Gastroesophageal sphincter (tissue), 4 donors: ENCODE data around the gene BCL2L1. TPM values are rescaled to one million over a fixed set of nuclear protein-coding genes. Genes with fewer than 3 reads are reported as not detected.
A peak's percentile ranks its signal among the peaks of the same experiment; 100 is the strongest.

Source experiments
- ATAC-seq: fragments of 150-250 bp; one replicate; pipeline ENCODE4 v1.9.1; 2016; ENCODE audit warnings: mild to moderate bottlenecking, moderate library complexity
- H3K27ac ChIP-seq, 4 donors: fragments of 200-600 bp; sonication (generic) in 3 of 4; 1 replicate in 3 of 4; 2 replicates in 1 of 4; pipeline ENCODE4 v1.5.1; 2016 to 2019
- H3K27me3 ChIP-seq: fragments of 200-600 bp; sonication (generic); one replicate; pipeline ENCODE4 v1.5.1; 2019
- H3K36me3 ChIP-seq, 2 donors: fragments of 200-600 bp; sonication (generic); one replicate each; pipeline ENCODE4 v1.5.1; 2019; ENCODE audit warnings: control low read depth in 1 of 2
- H3K4me1 ChIP-seq, 3 donors: fragments of 200-600 bp; sonication (generic); 1 replicate in 2 of 3; 2 replicates in 1 of 3; pipeline ENCODE4 v1.5.1; 2016 to 2019; ENCODE audit warnings: control low read depth in 2 of 3
- H3K4me3 ChIP-seq, 2 donors: fragments of 200-600 bp; sonication (generic); one replicate each; pipeline ENCODE4 v1.5.1; 2019; ENCODE audit warnings: mild to moderate bottlenecking in 1 of 2, moderate library complexity in 1 of 2
- H3K9me3 ChIP-seq, 3 donors: fragments of 200-600 bp; sonication (generic); one replicate each; pipeline ENCODE4 v1.5.1; 2017 to 2019; ENCODE audit warnings: control low read depth in 2 of 3
- CTCF ChIP-seq, 4 experiments: fragments of 200-600 bp in 2 of 4; fragments of 450-650 bp in 2 of 4; sonication (generic) in 1 of 4; IDR thresholded peaks; one replicate each; pipeline ENCODE4 v1.5.1; 2017 to 2019; ENCODE audit warnings: antibody characterized with exemption in 4 of 4, mild to moderate bottlenecking in 2 of 4, moderate library complexity in 2 of 4
- EP300 ChIP-seq: sonication (generic); formaldehyde crosslinking; IDR thresholded peaks from one replicate; pipeline ENCODE4 v1.6.1; 2017; ENCODE audit warnings: antibody characterized with exemption, mild to moderate bottlenecking
- POLR2A ChIP-seq, 2 donors: fragments of 450-650 bp; IDR thresholded peaks; one replicate each; pipeline ENCODE4 v1.6.1; 2017; ENCODE audit warnings: antibody characterized with exemption in 2 of 2, mild to moderate bottlenecking in 2 of 2, moderate library complexity in 1 of 2
- POLR2AphosphoS5 ChIP-seq: sonication (generic); formaldehyde crosslinking; IDR thresholded peaks from one replicate; pipeline ENCODE4 v1.6.1; 2017; ENCODE audit warnings: antibody characterized with exemption
- WGBS, 2 donors: methylation state at CpG; one replicate each; pipeline ENCODE4 v1.1.5; 2018; ENCODE audit warnings: low coverage in 1 of 2; 5-methylcytosine and 5-hydroxymethylcytosine counted together
- total RNA-seq, 4 donors: library from RNA; depleted of rRNA; stranded (reverse); fragments of >200 nt; gene quantifications; one replicate each; pipeline ENCODE4 v1.1.0, GENCODE V29; 2016

The BCL2L1 gene
- total RNA-seq = 100 to 1,000 TPM in 3 of 4 donors, 10 to 100 TPM in 1; 71.9 to 171 (median 135) TPM

- H3K27ac ChIP-seq = peak within 1 kb of the TSS; percentile 93 to 99 (median 96)
- ATAC-seq = peak; percentile 77
- TF ChIP-seq POLR2AphosphoS5 (peak; percentile 51), EP300 (no peak), POLR2A (IDR thresholded peaks at IDR 0.05) (peak; percentile 55 to 64), CTCF (IDR thresholded peaks at IDR 0.05) (peak; percentile 58 to 89 (median 78))
- H3K4me1 ChIP-seq = peaks cover 2 to 45% (median 24%) of the 10 kb centered on the region in 3 donors
- peaks cover 0 to 21% of the 10 kb centered on the region in 2 donors for H3K36me3 ChIP-seq
- WGBS, 2 donors = 0% methylated on average over 5 to 14 of the region's 38 CpGs
- H3K27me3 ChIP-seq = no peaks in the 10 kb centered on the region
- H3K9me3 ChIP-seq = no peaks in the 10 kb centered on the region
- peak within 1 kb of the TSS; percentile 88 to 89 for H3K4me3 ChIP-seq
Observed at GRCh38 chr20:31722257-31723068, at the start of gene BCL2L1. Gene BCL2L1 (minus strand): TSS chr20:31722868. CDS start chr20:31722218, 650 bp downstream.

- Histone ChIP-seq H3K4me1 (no peaks in the 10 kb centered on the region), H3K4me3 (no peak overlapping the region), H3K27ac (no peak overlapping the region), H3K36me3 (no peaks in the 10 kb centered on the region), H3K27me3 (no peaks in the 10 kb centered on the region), H3K9me3 (no peaks in the 10 kb centered on the region)
- ATAC-seq = no peak
- WGBS, 2 donors = 73 to 100% methylated on average over 1 of the region's 1 CpG
- no peak for TF ChIP-seq POLR2AphosphoS5
- TF ChIP-seq CTCF (IDR thresholded peaks at IDR 0.05) = no peak
- no peak for TF ChIP-seq POLR2A (IDR thresholded peaks at IDR 0.05)
- no peak for TF ChIP-seq EP300
Observed at GRCh38 chr20:31770243-31770642, 47.6 kb upstream of the BCL2L1 start.

GRCh38 chr20:31769681-31770080 is 47.0 kb upstream of the BCL2L1 start:
- Histone ChIP-seq H3K27me3 (no peaks in the 10 kb centered on the region), H3K4me3 (no peak overlapping the region), H3K36me3 (no peaks in the 10 kb centered on the region), H3K27ac (no peak overlapping the region), H3K4me1 (no peaks in the 10 kb centered on the region), H3K9me3 (no peaks in the 10 kb centered on the region)
- no peak for TF ChIP-seq POLR2A (IDR thresholded peaks at IDR 0.05)
- no peak for TF ChIP-seq POLR2AphosphoS5
- no peak for TF ChIP-seq CTCF (IDR thresholded peaks at IDR 0.05)
- TF ChIP-seq EP300 = no peak
- 53 to 98% methylated on average over 5 of the region's 5 CpGs for WGBS, 2 donors
- ATAC-seq = no peak

GRCh38 chr20:31767805-31768204 is 45.1 kb upstream of the BCL2L1 start:
- ATAC-seq = no peak

More at GRCh38 chr20:31767805-31768204, 45.1 kb upstream of the BCL2L1 start:
- no peak overlapping the region for H3K27ac ChIP-seq
- no peaks in the 10 kb centered on the region for H3K27me3 ChIP-seq
- no peaks in the 10 kb centered on the region for H3K9me3 ChIP-seq
- 93 to 100% methylated on average over 1 to 2 of the region's 3 CpGs for WGBS, 2 donors
- no peak for TF ChIP-seq POLR2AphosphoS5
- no peak for TF ChIP-seq EP300
- TF ChIP-seq POLR2A (IDR thresholded peaks at IDR 0.05) = no peak
- TF ChIP-seq CTCF (IDR thresholded peaks at IDR 0.05) = no peak
- no peaks in the 10 kb centered on the region for H3K36me3 ChIP-seq
- H3K4me1 ChIP-seq = no peaks in the 10 kb centered on the region
- no peak overlapping the region for H3K4me3 ChIP-seq
